Endometrium (tissue), 2 donors: ENCODE data around the gene SLC10A7.

Source experiments
- FAIRE-seq: peaks from 2 replicates; lab custom pipeline; 2012; peaks lifted over from hg19 to GRCh38; lab: Jason Lieb, UNC
- donor health status: control.
- donor health status: control.

SLC10A7 gene, protein sequence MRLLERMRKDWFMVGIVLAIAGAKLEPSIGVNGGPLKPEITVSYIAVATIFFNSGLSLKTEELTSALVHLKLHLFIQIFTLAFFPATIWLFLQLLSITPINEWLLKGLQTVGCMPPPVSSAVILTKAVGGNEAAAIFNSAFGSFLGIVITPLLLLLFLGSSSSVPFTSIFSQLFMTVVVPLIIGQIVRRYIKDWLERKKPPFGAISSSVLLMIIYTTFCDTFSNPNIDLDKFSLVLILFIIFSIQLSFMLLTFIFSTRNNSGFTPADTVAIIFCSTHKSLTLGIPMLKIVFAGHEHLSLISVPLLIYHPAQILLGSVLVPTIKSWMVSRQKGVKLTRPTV

DNA sequence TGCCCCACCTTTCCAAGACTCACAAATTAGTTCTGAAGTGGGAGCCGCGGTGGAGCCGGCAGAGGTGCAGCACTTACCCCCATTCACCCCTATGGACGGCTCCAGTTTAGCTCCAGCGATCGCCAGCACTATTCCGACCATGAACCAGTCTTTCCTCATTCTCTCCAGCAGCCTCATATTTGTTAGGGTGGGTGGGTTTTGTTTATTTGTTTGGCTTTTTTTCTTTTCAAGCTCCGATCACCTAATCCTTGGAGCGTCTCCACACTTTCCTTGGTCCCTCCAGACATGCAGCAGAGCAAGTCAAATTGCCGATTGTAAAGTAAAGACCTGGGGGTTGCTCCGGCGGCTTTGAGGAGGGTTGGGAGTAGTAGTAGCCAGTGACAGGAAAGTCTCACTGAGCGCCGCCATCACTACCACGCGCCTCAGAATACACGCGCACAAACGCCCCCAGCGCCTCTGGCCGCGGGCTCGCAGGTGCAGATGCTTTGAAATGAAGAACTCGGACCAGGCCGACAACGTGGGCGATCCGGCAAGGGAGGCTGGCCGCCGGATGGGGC, at the start of gene SLC10A7:
Gene SLC10A7, minus strand, starts transcription at position 400 of the 557 bp plus-strand sequence. Its CDS starts 223 bp downstream, at position 177.
- no peak for FAIRE-seq

DNA sequence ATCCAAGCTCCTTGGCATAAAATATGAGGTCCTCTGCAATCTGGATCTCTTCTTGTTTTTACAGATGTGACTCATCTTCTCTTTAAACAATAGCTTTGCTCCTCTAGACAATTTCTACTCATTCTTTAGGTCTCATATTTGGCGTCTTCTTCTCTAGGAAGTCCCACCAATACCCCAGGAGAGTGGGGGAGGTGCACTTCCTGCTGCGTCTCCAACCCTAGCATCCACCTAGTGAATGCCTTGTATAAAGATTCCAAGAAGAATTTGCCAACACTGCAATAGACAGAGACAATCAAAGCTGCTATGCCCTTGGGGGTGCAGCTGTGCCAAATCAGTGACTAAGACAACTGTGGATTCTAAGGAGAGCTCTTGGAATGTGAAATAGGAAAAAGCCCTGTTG, 45.7 kb upstream of the SLC10A7 start:
- FAIRE-seq, result no peak

DNA sequence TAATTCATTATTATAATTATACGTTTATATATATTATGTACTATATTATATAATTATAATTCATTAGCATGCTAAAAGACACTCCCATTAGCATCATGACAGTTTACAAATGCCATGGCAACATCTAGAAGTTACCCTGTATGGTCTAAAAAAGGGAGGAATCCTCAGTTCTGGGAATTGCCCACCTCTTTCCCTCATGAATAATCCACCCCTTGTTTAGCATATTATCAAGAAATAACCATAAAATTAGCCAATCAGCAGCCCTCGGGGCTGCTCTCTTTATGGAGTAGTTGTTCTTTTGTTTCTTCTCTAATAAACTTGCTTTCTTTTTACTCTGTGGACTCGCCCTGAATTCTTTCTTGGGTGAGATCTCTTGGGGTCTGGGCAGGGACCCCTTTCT, 42.8 kb upstream of the SLC10A7 start:
- FAIRE-seq, result no peak

DNA sequence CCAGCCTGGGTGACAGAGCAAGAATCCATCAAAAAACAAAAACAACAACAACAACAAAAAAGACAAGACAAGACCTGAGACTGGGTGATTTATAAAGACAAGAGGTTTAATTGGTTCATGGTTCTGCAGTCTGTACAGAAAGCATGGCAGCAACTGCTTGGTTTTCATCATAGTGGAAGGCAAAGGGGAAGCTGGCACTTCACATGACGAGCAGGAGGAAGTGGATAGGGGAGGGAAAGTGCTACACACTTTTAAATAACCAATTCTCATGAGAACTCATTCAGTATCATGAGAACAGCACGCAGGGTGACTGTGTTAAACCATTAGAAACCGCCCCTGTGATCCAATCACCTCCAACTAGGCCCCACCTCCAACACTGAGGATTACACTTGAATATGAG, 28.4 kb upstream of the SLC10A7 start:
- no peak for FAIRE-seq

DNA sequence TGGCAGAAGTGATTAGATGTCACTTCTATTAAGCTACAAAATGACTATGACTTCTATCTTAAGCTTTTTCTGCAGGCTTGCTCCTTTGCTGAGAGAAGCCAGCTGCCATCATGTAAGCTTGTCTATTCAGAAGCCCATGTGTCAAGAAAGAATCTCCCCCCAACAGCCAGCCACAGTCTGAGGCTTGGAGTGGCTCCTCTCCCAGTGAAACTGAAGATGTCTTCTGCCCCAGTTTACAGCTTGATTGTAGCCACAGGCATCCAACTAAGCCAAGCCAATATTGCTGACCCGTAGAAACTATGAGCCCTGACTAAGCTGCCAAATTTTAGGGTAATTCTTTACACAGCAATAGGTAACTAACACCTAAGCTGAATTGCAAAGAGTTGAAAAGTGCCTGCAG, 26.7 kb upstream of the SLC10A7 start:
- no peak for FAIRE-seq

DNA sequence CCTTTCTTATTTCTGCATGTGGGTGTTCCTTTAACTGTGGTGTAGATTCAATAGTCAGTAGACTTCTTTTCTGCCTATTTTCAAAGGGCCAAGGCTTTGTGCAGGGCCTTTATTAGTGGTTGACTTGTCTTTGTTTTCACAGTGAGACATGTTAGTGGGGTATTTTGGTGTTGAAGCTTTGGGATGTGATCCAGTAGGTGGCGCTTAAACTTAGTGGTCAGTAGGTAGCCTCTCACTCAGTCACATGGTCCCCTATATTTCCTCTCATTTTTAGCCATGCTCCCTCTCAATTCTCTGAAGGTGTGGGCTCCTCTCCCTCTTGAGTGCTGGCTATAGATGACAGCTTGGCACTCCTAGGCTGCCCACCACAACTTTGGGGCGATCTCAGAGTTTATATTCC, 23.4 kb upstream of the SLC10A7 start:
- FAIRE-seq, result no peak

DNA sequence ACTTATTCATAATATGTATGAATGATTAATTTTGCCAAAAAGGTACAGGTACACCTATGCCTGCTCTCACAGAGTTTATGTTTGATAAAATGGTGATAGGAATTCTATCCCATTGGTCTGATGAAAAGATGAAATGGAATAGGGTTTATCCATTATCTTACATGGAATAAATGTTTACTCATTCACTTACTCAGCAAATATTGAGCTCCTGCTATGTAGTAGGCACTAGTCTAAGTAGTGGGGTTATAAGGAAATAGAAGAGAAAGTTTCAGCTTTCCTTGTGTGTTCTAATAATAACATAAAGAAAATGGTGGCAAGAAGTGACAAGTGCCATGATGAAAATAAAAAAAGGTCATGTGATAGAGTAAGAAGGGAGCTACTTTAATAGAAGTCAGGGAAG, 12.4 kb upstream of the SLC10A7 start:
- FAIRE-seq, result no peak

DNA sequence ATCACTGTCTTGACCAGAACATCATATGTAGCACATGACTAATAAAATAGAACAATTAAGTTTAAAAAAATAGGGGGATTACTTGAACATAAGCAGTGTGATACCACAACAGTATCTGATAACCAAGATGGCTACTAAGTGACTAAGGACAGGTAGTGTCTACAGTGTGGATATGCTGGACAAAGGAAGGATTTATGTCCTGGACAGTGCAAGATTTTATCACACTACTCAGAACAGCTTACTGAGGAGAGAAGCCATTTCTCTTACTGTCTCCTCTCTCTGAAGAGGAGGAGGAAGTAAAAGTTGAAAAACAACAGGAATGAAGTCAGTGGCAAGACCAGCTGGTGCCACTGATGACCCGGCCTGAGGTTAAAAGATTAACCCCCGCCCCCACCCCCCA, 4.0 kb upstream of the SLC10A7 start:
- FAIRE-seq, result no peak

DNA sequence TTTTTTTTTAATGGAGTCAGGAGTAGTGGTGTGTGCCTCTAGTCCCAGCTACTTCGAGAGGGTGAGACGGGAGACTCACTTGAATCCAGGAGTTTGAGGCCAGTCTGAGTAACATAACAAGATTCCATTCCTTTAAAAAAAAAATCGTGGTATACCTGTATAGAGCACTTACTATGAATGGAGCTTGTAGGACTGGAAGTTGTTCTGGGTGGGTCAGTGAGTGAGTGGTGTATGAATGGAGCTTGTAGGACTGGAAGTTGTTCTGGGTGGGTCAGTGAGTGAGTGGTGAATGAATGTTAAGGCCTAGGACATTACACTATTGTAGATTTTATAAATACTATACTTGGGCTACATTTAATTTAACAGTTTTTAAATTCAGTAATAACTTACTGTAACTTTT, 2.9 kb upstream of the SLC10A7 start:
- FAIRE-seq, result no peak

DNA sequence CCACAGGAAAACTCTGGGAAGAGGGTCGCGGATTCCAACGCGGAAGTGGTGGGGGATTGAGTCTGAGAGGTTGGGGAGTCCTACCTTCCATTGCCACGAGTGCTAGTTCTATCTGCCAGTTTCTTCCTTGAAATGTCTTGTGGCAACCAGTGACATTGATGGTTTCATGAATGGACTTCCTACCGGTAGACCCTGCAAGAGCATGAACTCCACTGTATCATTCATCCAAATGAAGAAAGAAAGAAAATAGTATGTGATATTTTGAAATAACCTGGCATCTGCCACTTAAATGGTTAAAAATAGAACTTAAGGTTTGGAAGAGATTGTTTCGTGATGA, 1.1 kb upstream of the SLC10A7 start:
- FAIRE-seq, result no peak

DNA sequence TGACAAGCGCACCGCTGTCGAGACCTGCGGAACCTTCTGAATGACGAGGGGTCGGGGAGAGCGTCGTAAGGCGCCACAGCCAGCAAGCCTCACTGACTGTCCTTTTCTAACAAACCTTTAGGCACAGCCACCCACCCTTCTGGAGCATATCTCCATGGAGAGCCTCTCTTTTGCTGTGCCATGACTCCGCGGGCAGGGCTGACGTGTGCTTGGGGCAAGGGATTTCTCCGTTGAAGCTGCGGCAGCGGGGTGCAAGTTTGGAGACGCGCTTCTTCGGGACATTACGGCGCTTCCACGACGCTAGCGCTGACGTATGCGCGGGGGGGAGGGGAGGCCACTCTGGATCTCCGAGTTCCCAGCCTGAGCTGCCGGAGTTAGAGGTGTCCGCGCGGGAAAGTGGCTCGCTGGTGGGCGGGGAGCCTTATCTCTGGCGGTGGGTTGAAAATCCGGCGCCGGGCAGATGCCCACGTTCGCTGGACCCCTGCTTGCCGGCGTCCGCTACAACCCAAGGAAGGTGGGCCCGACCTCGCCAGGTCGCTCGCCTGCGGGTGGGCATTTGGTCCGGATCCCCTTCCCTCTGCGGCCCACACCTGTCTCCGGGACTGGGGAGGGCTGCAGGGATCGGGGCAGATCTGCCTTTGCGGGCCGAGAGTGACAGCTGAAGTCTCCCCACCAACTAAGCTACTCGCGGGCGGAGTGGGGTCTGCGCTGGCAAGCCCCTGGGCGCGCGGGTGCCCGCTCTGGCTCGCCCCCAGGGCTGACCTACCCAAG, 543 bp upstream of the SLC10A7 start:
- FAIRE-seq, result no peak

DNA sequence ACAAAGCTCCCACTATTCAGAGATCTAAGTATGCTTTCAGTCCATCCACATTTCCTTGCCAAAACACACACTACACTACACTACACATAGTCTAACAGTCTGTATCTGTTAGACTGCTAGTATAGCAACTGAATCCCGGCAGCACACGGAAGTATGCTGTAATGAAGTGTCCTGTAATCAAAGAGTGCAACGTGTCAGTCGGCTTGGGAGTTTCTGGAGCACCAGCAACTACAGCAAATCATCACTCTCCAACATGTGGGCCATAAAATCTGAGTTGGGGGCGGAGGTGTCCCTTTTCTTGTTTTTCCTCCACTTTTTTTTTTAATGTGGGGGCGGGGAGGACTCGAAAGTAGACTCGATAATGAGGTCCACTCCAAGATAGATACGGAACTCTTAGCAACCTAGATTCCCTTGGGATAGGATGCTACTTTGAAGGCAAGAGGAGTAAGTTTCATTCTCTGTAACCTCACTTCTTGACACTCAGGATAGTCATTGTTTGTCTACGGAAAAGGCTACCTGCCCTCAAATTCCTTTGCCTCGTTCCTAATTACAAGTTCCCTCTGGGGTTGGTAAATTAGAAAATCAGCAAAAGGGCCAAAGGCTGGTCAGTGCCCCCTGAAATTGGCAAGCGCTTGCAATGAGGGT, 722 bp downstream of the SLC10A7 start:
- peak; percentile 35 for FAIRE-seq

DNA sequence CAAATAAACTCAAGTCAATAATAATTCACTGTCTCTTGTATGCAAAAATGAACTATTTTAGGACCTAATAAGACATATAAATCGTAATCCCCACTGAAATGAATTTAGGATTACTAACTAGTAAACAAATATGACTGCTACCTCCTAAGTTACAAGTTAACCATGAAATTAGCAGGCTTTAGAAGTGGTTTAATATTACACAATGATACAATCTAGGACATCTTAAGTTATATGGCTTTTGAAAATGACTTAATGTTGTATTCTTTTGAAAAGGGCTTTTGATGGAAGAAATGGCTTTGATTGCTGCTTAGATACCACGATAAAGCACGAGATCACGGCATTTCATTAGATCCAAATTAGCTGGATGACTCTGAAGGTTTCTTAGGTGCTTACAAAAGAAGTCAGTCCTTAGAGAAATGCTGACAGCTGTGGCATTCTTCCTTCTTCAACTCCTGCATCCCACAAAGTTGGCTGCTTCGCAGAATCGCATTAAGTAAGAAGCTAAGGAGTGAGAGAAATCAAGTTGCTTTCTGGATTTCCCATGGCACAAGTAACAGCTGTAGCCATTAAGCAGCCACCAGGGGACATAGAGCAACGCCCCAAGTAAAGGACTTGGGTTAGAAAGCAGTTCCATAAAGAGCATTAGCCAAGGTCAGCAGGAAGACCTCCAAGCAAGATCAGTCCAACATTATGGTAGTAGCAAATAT, 6.9 kb downstream of the SLC10A7 start:
- FAIRE-seq, result no peak

DNA sequence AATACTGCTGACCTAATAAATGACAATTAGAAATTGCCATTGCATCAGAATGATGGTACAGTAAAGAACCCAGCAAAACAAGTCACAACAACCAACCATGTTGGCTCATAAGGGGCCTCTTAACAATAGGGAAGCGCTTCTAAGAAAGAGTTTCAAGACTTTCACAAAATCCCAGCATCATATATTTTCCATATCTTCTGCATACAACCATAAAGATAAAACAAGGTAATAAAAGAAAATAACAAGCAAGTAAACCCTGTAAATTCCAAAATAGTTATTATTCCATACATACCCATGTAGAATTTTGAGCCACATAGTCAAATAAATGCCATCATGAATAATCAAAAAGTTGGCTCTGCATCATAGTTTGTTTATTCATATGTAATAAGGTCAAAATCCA, 8.2 kb downstream of the SLC10A7 start:
- FAIRE-seq, result no peak

DNA sequence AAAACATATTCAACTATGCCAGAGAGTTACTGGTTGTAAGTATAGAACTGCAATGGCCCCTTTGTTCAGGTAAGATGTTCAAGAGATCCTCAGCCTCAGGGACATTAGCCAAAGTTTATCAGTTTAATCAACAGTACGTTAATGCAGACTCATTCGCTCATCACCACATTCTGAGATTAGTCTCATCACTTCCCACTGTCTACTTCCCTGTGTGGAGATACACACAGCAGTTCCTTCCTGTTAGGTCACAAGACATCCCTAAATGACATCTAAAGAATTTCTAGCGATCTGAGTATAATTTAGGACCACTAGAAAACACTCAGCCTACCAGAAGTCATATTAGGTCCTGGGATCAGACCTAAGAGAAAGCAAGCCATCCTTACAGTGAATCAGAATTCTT, 10.4 kb downstream of the SLC10A7 start:
- no peak for FAIRE-seq

DNA sequence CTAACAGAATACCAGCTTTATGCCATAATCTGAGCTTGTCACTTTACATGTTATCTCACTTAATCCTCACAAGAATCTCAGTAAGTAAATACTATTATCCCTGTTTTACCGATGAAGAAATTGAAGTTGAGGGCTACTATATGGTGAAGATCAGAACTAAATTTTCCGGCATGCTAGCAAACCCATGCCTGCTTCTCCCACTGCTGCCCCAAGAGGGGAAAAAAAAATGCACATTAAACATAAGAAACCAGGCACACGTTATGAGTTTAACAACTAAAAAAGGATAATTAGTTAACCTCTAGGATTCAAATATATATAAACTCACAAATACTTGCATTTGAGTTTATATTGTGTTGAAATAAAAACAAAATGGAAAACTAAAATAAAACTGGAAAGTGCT, 10.8 kb downstream of the SLC10A7 start:
- no peak for FAIRE-seq

DNA sequence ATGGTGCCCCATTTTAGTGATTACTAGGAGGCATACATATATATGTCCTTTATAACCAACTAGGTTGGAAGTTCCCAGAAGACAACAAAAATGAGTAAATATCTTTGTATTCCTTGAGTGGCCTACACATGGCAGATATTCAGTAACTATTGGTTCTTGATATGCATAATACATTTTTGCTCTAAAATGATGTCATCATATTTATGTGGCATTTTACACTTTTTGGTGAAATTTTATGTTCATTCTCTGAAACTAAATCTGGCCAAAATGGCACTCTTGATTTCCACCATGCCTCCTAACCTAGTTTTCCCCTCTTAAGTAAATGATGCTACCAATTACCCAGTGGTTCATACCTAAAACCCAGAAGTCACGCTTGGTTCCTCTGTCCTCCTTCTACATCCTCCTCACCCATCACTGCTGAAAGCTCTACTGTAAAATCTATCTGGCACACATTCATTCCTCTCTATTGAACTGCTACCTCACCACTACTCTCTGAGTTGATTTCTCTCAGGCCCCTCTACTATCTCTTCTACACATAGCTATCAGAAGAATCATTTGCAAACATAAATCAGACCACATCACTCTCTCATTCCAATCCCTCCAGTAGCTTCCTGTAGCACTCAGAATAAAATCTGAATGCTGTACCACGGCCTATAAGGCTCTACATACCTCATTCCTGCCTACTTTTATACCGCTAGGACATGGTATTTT, 13.4 kb downstream of the SLC10A7 start:
- FAIRE-seq, result no peak

DNA sequence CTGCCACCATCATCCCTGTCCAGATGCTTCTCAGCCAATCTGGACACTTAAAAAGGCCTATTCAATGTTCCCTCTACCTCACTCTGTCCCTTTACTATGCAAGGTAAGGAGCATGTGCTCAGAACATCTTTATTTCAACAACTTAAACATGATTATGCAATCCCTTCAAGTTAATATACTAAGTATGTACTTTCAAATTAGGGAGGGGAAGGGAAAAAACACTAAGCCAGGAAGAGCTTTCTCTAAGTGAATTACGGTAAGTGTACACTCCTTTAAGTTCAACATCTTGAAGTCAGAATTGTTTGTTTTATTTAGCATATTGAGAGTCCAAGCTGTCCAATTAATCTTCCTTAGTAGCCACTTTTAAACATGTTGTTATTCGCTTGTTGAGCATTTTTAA, 14.1 kb downstream of the SLC10A7 start:
- FAIRE-seq, result no peak

DNA sequence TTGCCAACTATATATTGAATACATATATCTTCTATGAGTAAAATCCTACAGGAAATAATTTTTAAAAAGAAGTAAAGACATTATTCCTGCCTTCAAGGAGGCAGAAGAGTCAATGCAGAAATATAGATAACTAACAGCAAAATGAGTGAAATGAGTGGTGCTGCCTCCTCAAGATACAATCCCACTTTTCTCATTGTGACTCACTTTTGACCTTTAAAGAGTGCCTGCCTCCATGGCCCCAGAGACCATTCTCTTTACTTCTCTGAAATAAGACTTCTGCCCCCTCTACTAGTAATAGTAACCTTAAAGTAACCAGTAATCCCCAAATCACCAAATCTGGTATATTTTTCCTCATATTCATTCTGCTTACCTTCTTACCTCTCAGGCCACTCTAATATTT, 15.5 kb downstream of the SLC10A7 start:
- no peak for FAIRE-seq

DNA sequence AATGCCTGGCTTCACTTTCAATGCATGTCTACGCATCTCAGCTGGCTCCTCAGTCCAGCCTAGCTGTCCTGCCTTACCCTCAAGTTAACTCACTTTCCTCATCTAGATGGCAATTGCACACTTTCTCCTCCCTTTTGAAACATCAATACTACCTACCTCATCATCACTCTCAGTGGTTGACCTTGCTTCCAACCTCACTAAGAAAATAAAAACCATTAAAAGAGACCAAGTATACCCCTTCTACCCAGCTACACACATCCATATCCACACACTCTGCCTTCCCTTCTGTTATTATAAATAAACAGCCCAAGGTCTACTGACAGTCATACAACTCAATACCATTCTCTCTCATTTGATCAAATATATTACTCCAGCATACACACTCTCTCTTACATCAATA, 21.5 kb downstream of the SLC10A7 start:
- no peak for FAIRE-seq

DNA sequence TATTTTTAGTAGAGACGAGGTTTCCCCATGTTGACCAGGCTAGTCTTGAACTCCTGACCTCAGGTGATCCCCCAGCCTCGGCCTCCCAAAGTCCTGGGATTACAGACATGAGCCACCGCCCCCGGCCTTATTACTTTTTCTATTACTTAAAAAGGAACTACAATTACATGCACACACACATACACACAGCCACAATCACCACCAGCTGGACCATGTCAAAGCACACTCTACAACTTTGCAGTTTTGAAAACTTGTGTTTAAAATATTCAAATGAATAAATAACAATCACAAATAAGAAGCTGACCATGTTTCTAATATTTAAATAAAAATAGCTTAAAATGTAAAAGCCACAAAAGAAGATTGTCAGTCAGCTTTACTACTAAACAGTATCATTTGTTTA, 23.4 kb downstream of the SLC10A7 start:
- FAIRE-seq, result no peak

DNA sequence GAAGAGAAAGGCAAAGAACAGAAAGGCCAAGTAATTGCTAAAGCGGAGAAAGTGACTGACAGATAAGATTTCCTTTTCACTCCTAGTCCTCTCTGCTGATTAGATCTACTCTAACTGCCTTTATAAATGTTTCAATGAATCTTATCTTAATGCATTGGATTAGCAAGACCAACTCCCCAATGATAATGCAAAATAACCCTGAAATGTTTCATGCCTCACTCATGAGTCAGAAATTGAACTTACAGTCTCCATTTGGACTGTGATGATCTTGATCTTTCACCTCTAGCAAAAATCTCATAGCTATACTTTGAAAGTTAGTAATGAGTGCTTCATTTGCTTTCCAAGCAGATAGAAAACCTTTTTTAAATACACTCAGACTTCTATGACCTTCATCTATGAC, 26.5 kb downstream of the SLC10A7 start:
- FAIRE-seq, result no peak
